Measurements from ENCODE around the gene HHAT.

HHAT gene

GRCh38 chr1:210705086-210705485 lies 376.4 kb downstream of the HHAT start:
- no peak for DNase-seq (ENCODE audit: low read depth in 2 of 2, low spot score in 1 of 2)

- DNase-seq (ENCODE audit: low read depth in 2 of 2, low spot score in 1 of 2), result no peak
These were observed 377.5 kb downstream of the HHAT start for GRCh38 chr1:210706246-210706645.

- DNase-seq (ENCODE audit: low read depth in 2 of 2, low spot score in 1 of 2), result no peak
These were observed 378.9 kb downstream of the HHAT start for GRCh38 chr1:210707300-210708240.

GRCh38 chr1:210709701-210710100 lies 381.0 kb downstream of the HHAT start:
- DNase-seq (ENCODE audit: low read depth in 2 of 2, low spot score in 1 of 2), result no peak

GRCh38 chr1:210711825-210712612 lies 383.3 kb downstream of the HHAT start:
- DNase-seq (ENCODE audit: low read depth in 2 of 2, low spot score in 1 of 2), result no peak

- no peak for DNase-seq (ENCODE audit: low read depth in 2 of 2, low spot score in 1 of 2)
These were observed 386.4 kb downstream of the HHAT start for GRCh38 chr1:210715072-210715471.

GRCh38 chr1:210722410-210723081 lies 393.8 kb downstream of the HHAT start:
- DNase-seq (ENCODE audit: low read depth in 2 of 2, low spot score in 1 of 2), result no peak

- no peak for DNase-seq (ENCODE audit: low read depth in 2 of 2, low spot score in 1 of 2)
These were observed 394.9 kb downstream of the HHAT start for GRCh38 chr1:210723646-210724045.

GRCh38 chr1:210724768-210725167 lies 396.1 kb downstream of the HHAT start:
- no peak for DNase-seq (ENCODE audit: low read depth in 2 of 2, low spot score in 1 of 2)

Data from stimulated activated CD8-positive, alpha-beta memory T cell treated with anti-CD3 and anti-CD28 coated beads, Interleukin-4, amount 100 ng/mL, for 1 hour (primary cell).